Thoracic aorta (tissue), 2 donors: Measurements from ENCODE around the gene MIS12. TPM values are rescaled to one million over a fixed set of nuclear protein-coding genes. Genes with fewer than 3 reads are reported as not detected.

Experiments
- ATAC-seq: fragments of 150-250 bp; one replicate; pipeline ENCODE4 v1.8.0; 2017; ENCODE audit warnings: low read depth; ENCODE audit not compliant: insufficient number of reproducible peaks, low FRiP score
- DNase-seq: peaks from one replicate; pipeline ENCODE4 v3.0.0-alpha.2; 2020; ENCODE audit warnings: low spot score
- H3K27ac ChIP-seq, 2 donors: fragments of 200-600 bp; sonication (generic); 1 replicate in 1 of 2; 2 replicates in 1 of 2; pipeline ENCODE4 v1.5.1; 2016; ENCODE audit warnings: mild to moderate bottlenecking in 2 of 2, moderate library complexity in 2 of 2
- H3K27me3 ChIP-seq: fragments of 200-600 bp; sonication (generic); replicated peaks from 2 replicates; pipeline ENCODE4 v1.6.0; 2016; ENCODE audit warnings: mild to moderate bottlenecking; ENCODE audit not compliant: insufficient read depth
- H3K36me3 ChIP-seq: fragments of 200-600 bp; sonication (generic); one replicate; pipeline ENCODE4 v1.5.1; 2016
- H3K4me1 ChIP-seq, 2 donors: fragments of 200-600 bp; sonication (generic); 1 replicate in 1 of 2; 2 replicates in 1 of 2; pipeline versions ENCODE4 v1.5.1 to v1.6.0; 2016; ENCODE audit warnings: low read depth in 2 of 2, mild to moderate bottlenecking in 1 of 2; ENCODE audit not compliant: control insufficient read depth in 1 of 2
- H3K4me3 ChIP-seq: fragments of 200-600 bp; sonication (generic); 2 replicates; pipeline ENCODE4 v1.5.1; 2016; ENCODE audit warnings: mild to moderate bottlenecking
- H3K9me3 ChIP-seq: fragments of 200-600 bp; sonication (generic); 2 replicates; pipeline ENCODE4 v1.5.1; 2016
- CTCF ChIP-seq: fragments of 200-600 bp; sonication (generic); IDR thresholded peaks from one replicate; pipeline ENCODE4 v1.5.1; 2019; ENCODE audit warnings: antibody characterized with exemption
- total RNA-seq, 2 donors: library from RNA; depleted of rRNA; stranded (reverse); fragments of >200 nt; gene quantifications; one replicate each; pipeline versions ENCODE4 v1.1.0 to v1.2.3, GENCODE V29; 2016

MIS12 gene
- total RNA-seq, 2 donors from 2014 or later, result 10.3 to 12.8 TPM

- Histone ChIP-seq H3K9me3 (no peaks in the 10 kb centered on the region), H3K36me3 (peaks cover 42% of the 10 kb centered on the region), H3K4me1 (no peaks in the 10 kb centered on the region), H3K27me3 (no peaks in the 10 kb centered on the region), H3K4me3 (no peak overlapping the region), H3K27ac (no peak overlapping the region)
- DNase-seq (no peak), ATAC-seq (no peak)
- TF ChIP-seq CTCF, result no peak
Observed at GRCh38 chr17:5533486-5534315, 47.3 kb downstream of the MIS12 start.

DNA sequence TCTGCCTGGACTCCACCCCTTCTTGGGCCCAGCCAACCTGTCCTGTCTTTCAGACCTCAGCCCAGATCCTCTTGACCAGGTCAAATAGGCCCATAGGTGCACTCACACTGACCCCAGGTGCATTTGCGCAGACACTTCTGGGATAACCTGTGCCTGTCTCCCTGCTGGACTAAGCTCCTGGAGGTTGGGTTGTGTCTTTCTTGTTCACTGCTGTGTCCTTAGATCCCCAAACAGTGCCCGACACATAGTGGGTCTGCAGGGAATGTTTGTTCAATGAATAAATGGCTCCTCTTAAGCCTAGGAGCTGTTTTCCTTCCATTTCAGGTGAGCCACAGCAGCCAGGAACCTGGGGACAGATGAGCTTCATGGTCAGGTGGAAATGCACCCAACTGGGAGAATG is 49.1 kb downstream of the MIS12 start:
- peaks cover 52% of the 10 kb centered on the region for H3K36me3 ChIP-seq
- no peaks in the 10 kb centered on the region for H3K9me3 ChIP-seq
- no peak for TF ChIP-seq CTCF
- H3K4me1 ChIP-seq, result no peaks in the 10 kb centered on the region
- no peak for ATAC-seq
- H3K27ac ChIP-seq, result no peak overlapping the region
- H3K27me3 ChIP-seq, result no peaks in the 10 kb centered on the region
- H3K4me3 ChIP-seq, result no peak overlapping the region
- DNase-seq, result no peak

GRCh38 chr17:5536866-5537650 is 50.7 kb downstream of the MIS12 start:
- H3K27ac ChIP-seq, result no peak overlapping the region
- H3K36me3 ChIP-seq, result peaks cover 56% of the 10 kb centered on the region
- no peaks in the 10 kb centered on the region for H3K27me3 ChIP-seq
- DNase-seq, result no peak
- ATAC-seq, result no peak
- no peaks in the 10 kb centered on the region for H3K9me3 ChIP-seq
- TF ChIP-seq CTCF, result no peak
- H3K4me3 ChIP-seq, result no peak overlapping the region
- H3K4me1 ChIP-seq, result no peaks in the 10 kb centered on the region

GRCh38 chr17:5539286-5539685 is 52.9 kb downstream of the MIS12 start:
- no peak for TF ChIP-seq CTCF
- Histone ChIP-seq H3K9me3 (no peaks in the 10 kb centered on the region), H3K36me3 (peaks cover 53% of the 10 kb centered on the region), H3K27me3 (no peaks in the 10 kb centered on the region), H3K4me1 (no peaks in the 10 kb centered on the region), H3K4me3 (no peak overlapping the region), H3K27ac (no peak overlapping the region)
- no peak for ATAC-seq
- no peak for DNase-seq

- DNase-seq (no peak), ATAC-seq (no peak)
- TF ChIP-seq CTCF, result no peak
- H3K27ac ChIP-seq, result no peak overlapping the region
- H3K36me3 ChIP-seq, result peaks cover 56% of the 10 kb centered on the region
- H3K4me1 ChIP-seq, result no peaks in the 10 kb centered on the region
- H3K4me3 ChIP-seq, result no peak overlapping the region
- no peaks in the 10 kb centered on the region for H3K27me3 ChIP-seq
- no peaks in the 10 kb centered on the region for H3K9me3 ChIP-seq
Observed at GRCh38 chr17:5540321-5540720, 54.0 kb downstream of the MIS12 start.
